ENCODE measurements around the gene PANX3. TPM values are rescaled to one million over a fixed set of nuclear protein-coding genes. Genes with fewer than 3 reads are reported as not detected.

The PANX3 gene
- total RNA-seq, 1 experiment from 2014 or later, result not detected

DNA sequence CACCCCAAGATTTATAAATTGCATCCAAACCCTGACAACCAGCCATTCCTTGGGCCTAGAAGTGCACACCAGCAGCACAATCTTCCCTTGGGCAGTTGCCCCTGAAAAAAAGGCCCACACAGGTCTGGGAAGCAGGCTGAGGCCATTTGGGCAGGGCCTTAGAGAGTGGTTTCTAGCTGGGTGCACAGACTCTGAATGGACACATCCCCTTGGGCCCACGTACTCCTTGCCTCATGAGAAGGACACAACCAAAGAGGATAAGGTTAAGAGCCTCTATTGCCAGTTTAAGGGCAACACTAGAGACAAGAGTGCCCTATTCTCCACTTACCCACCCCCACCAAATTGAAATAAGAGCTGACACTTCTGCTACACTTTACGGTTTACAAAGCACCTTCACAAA is 933 bp upstream of the PANX3 start:
- H2AK5ac ChIP-seq (ENCODE audit: insufficient read length, low read length), result no peak overlapping the region
- no peak overlapping the region for H2BK15ac ChIP-seq (ENCODE audit: low read depth, low read length)
- WGBS (ENCODE audit: extremely low coverage, insufficient read length, low lambda C conversion rate), result no CpG with 5 or more reads among the region's 2 CpGs
- H2BK120ac ChIP-seq (ENCODE audit: low read depth, low read length, poor library complexity, severe bottlenecking), result no peak overlapping the region
- H2AFZ ChIP-seq (ENCODE audit: low read length), result no peak overlapping the region
- no peaks in the 10 kb centered on the region for H3K27me3 ChIP-seq (ENCODE audit: insufficient read depth, low read length)
- H3K4me3 Mint-ChIP-seq, result no peak overlapping the region
- H4K5ac ChIP-seq (ENCODE audit: insufficient read length, low read depth, low read length), result no peak overlapping the region
- no peaks in the 10 kb centered on the region for H4K20me1 ChIP-seq (ENCODE audit: control insufficient read depth, insufficient read depth, insufficient read length)
- H3K27me3 Mint-ChIP-seq (ENCODE audit: low read depth), result no peaks in the 10 kb centered on the region; the same call in 1 of the 2 replicates
- H2BK5ac ChIP-seq (ENCODE audit: insufficient read length, low read length), result no peak overlapping the region
- H3K9me3 Mint-ChIP-seq, result no peaks in the 10 kb centered on the region; a peak in 1 of 5 replicates
- no peak overlapping the region for H3K56ac ChIP-seq (ENCODE audit: insufficient read length, low read depth, low read length)
- H3K4me1 Mint-ChIP-seq, result no peaks in the 10 kb centered on the region
- H3K27ac ChIP-seq (ENCODE audit: insufficient read length, low read depth, low read length), result no peak overlapping the region
- H2BK20ac ChIP-seq (ENCODE audit: low read depth, low read length, poor library complexity, severe bottlenecking), result no peak overlapping the region
- no peaks in the 10 kb centered on the region for H3K36me3 Mint-ChIP-seq (ENCODE audit: insufficient read depth in 1 of 3, low read depth in 3 of 3)
- H3K4me1 ChIP-seq (ENCODE audit: insufficient read depth, low read length), result no peaks in the 10 kb centered on the region
- H2BK12ac ChIP-seq (ENCODE audit: insufficient read length, low read depth, low read length), result no peak overlapping the region
- no peak overlapping the region for H4K91ac ChIP-seq (ENCODE audit: insufficient read length, low read depth, low read length)
- no peak overlapping the region for H3T11ph ChIP-seq (ENCODE audit: low read length)
- no peak overlapping the region; a peak in 2 of 7 replicates for H3K27ac Mint-ChIP-seq
- no peaks in the 10 kb centered on the region for H3K9me3 ChIP-seq (ENCODE audit: control insufficient read depth, low read depth, low read length)
- H3K4me2 ChIP-seq (ENCODE audit: insufficient read depth, insufficient read length, low read length), result no peak overlapping the region
- no peaks in the 10 kb centered on the region for H3K23me2 ChIP-seq (ENCODE audit: insufficient read length, low read depth, low read length, poor library complexity, severe bottlenecking)
- H3K79me2 ChIP-seq (ENCODE audit: insufficient read depth, low read length), result no peaks in the 10 kb centered on the region
- DNase-seq, result no peak
- no peak overlapping the region for H3K18ac ChIP-seq (ENCODE audit: insufficient read length, low read depth, low read length)
- no peak overlapping the region for H4K8ac ChIP-seq (replicated peaks; ENCODE audit: insufficient read length, low read depth, low read length)
- H3K4ac ChIP-seq (ENCODE audit: low read depth, low read length), result no peak overlapping the region
- no peaks in the 10 kb centered on the region for H3K79me1 ChIP-seq (ENCODE audit: insufficient read depth, low read depth, low read length, poor library complexity, severe bottlenecking)
- TF ChIP-seq CTCF (conservative IDR thresholded peaks at IDR 0.05), result no peak
- H3K14ac ChIP-seq (ENCODE audit: insufficient read depth, low read length), result no peak overlapping the region
- no peak overlapping the region for H3K9ac ChIP-seq (ENCODE audit: extremely low read depth, insufficient read length, low read length)
- no peak overlapping the region for H3K23ac ChIP-seq (ENCODE audit: insufficient read length, low read depth, low read length)
